Measurements from ENCODE around the gene CD300A.

CD300A gene

DNA sequence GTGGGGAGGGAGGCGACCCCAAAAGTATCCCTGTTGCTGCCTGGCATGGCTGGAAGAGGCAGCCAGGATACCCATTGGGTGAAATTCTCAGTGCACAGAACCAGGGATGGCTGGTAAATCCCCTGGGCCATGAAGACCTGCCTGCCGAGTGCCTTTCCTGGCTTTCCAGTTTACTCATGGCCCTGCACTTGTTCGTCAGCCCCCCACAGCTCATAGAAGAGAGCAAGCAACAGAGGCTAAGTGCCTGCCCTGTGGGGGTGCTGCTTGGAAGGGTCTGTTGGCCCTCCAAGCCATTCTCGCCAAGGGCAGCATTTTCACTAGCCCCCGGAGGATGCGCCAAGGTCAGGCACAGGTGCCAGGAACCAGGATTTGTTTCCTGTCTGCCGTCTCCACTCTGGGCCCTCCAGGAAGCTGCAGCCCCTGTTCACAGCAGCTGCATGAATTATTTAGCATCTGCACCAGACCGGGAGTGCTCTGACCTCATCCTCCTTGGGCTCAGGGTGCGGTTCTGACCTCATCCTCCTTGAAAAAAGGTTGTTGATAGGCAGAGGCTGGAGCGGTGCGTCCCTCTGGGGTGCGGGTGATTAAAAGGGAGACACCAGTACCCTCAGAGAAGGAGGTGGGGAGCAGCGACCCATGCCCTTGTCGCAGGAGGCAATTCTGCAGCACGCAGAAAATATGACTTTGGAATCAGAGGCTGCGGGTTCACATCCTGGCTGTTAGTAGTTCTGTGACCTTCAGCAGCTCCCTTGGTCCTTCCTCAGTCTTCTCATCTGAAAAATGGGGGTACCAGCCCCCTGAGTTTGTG, 14.2 kb upstream of the CD300A start (continued):
- no peak for TF ChIP-seq WT1 (tag by site-specific recombination; IDR thresholded peaks at IDR 0.05)
- peak; percentile 96 for TF ChIP-seq GLIS1 (tag by site-specific recombination; IDR thresholded peaks at IDR 0.05)
- no peak for TF ChIP-seq SCRT1 (tag by site-specific recombination; IDR thresholded peaks at IDR 0.05; ENCODE audit: borderline replicate concordance)
- TF ChIP-seq ZNF747 (tag by site-specific recombination; IDR thresholded peaks at IDR 0.05), result no peak
- TF ChIP-seq YY2 (tag by site-specific recombination; IDR thresholded peaks at IDR 0.05), result no peak
- TF ChIP-seq, protein P1, sequence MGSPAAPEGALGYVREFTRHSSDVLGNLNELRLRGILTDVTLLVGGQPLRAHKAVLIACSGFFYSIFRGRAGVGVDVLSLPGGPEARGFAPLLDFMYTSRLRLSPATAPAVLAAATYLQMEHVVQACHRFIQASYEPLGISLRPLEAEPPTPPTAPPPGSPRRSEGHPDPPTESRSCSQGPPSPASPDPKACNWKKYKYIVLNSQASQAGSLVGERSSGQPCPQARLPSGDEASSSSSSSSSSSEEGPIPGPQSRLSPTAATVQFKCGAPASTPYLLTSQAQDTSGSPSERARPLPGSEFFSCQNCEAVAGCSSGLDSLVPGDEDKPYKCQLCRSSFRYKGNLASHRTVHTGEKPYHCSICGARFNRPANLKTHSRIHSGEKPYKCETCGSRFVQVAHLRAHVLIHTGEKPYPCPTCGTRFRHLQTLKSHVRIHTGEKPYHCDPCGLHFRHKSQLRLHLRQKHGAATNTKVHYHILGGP (tag by site-specific recombination; IDR thresholded peaks at IDR 0.05), result no peak
- TF ChIP-seq HOXD13 (CRISPR knock-in tag; IDR thresholded peaks at IDR 0.05; ENCODE audit: borderline replicate concordance), result no peak
- TF ChIP-seq, protein P2, sequence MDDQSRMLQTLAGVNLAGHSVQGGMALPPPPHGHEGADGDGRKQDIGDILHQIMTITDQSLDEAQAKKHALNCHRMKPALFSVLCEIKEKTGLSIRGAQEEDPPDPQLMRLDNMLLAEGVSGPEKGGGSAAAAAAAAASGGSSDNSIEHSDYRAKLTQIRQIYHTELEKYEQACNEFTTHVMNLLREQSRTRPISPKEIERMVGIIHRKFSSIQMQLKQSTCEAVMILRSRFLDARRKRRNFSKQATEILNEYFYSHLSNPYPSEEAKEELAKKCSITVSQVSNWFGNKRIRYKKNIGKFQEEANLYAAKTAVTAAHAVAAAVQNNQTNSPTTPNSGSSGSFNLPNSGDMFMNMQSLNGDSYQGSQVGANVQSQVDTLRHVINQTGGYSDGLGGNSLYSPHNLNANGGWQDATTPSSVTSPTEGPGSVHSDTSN (CRISPR knock-in tag; IDR thresholded peaks at IDR 0.05), result no peak
- TF ChIP-seq, protein P3, sequence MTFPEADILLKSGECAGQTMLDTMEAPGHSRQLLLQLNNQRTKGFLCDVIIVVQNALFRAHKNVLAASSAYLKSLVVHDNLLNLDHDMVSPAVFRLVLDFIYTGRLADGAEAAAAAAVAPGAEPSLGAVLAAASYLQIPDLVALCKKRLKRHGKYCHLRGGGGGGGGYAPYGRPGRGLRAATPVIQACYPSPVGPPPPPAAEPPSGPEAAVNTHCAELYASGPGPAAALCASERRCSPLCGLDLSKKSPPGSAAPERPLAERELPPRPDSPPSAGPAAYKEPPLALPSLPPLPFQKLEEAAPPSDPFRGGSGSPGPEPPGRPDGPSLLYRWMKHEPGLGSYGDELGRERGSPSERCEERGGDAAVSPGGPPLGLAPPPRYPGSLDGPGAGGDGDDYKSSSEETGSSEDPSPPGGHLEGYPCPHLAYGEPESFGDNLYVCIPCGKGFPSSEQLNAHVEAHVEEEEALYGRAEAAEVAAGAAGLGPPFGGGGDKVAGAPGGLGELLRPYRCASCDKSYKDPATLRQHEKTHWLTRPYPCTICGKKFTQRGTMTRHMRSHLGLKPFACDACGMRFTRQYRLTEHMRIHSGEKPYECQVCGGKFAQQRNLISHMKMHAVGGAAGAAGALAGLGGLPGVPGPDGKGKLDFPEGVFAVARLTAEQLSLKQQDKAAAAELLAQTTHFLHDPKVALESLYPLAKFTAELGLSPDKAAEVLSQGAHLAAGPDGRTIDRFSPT (tag by site-specific recombination; IDR thresholded peaks at IDR 0.05), result peak; percentile 20; the same call in 1 of the 2 replicates
- TF ChIP-seq, protein P4, sequence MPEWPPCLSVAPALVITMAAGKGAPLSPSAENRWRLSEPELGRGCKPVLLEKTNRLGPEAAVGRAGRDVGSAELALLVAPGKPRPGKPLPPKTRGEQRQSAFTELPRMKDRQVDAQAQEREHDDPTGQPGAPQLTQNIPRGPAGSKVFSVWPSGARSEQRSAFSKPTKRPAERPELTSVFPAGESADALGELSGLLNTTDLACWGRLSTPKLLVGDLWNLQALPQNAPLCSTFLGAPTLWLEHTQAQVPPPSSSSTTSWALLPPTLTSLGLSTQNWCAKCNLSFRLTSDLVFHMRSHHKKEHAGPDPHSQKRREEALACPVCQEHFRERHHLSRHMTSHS (tag by site-specific recombination; IDR thresholded peaks at IDR 0.05), result no peak
- TF ChIP-seq ZNF837 (tag by site-specific recombination; IDR thresholded peaks at IDR 0.05), result no peak
- no peak for TF ChIP-seq ZNF155 (tag by site-specific recombination; IDR thresholded peaks at IDR 0.05)
- TF ChIP-seq ZEB2 (tag by site-specific recombination; IDR thresholded peaks at IDR 0.05), result 0 out of 2 replicates have a peak, but pooled peaks have one; percentile 24
- TF ChIP-seq SETDB1 (IDR thresholded peaks at IDR 0.05; ENCODE audit: insufficient read length, low read length), result no peak
- no peak for TF ChIP-seq ZNF626 (tag by site-specific recombination; IDR thresholded peaks at IDR 0.05)
- TF ChIP-seq ZNF521 (tag by site-specific recombination; IDR thresholded peaks at IDR 0.05), result no peak
- no peak for TF ChIP-seq ZBTB48 (tag by site-specific recombination; IDR thresholded peaks at IDR 0.05)
- TF ChIP-seq ZNF16 (tag by site-specific recombination; IDR thresholded peaks at IDR 0.05; ENCODE audit: low read depth), result no peak
- TF ChIP-seq, protein P5, sequence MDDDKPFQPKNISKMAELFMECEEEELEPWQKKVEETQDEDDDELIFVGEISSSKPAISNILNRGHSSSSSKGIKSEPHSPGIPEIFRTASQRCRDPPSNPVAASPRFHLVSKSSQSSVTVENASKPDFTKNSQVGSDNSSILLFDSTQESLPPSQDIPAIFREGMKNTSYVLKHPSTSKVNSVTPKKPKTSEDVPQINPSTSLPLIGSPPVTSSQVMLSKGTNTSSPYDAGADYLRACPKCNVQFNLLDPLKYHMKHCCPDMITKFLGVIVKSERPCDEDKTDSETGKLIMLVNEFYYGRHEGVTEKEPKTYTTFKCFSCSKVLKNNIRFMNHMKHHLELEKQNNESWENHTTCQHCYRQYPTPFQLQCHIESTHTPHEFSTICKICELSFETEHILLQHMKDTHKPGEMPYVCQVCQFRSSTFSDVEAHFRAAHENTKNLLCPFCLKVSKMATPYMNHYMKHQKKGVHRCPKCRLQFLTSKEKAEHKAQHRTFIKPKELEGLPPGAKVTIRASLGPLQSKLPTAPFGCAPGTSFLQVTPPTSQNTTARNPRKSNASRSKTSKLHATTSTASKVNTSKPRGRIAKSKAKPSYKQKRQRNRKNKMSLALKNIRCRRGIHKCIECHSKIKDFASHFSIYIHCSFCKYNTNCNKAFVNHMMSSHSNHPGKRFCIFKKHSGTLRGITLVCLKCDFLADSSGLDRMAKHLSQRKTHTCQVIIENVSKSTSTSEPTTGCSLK (tag by site-specific recombination; IDR thresholded peaks at IDR 0.05), result no peak
- no peak for TF ChIP-seq ZNF654 (tag by site-specific recombination; IDR thresholded peaks at IDR 0.05; ENCODE audit: low read depth)
- TF ChIP-seq, protein P6, sequence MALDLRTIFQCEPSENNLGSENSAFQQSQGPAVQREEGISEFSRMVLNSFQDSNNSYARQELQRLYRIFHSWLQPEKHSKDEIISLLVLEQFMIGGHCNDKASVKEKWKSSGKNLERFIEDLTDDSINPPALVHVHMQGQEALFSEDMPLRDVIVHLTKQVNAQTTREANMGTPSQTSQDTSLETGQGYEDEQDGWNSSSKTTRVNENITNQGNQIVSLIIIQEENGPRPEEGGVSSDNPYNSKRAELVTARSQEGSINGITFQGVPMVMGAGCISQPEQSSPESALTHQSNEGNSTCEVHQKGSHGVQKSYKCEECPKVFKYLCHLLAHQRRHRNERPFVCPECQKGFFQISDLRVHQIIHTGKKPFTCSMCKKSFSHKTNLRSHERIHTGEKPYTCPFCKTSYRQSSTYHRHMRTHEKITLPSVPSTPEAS (tag by site-specific recombination; IDR thresholded peaks at IDR 0.05), result 0 out of 2 replicates have a peak, but pooled peaks have one; percentile 16
- no peak for TF ChIP-seq ZNF10 (tag by site-specific recombination; IDR thresholded peaks at IDR 0.05)
- TF ChIP-seq, protein P7, sequence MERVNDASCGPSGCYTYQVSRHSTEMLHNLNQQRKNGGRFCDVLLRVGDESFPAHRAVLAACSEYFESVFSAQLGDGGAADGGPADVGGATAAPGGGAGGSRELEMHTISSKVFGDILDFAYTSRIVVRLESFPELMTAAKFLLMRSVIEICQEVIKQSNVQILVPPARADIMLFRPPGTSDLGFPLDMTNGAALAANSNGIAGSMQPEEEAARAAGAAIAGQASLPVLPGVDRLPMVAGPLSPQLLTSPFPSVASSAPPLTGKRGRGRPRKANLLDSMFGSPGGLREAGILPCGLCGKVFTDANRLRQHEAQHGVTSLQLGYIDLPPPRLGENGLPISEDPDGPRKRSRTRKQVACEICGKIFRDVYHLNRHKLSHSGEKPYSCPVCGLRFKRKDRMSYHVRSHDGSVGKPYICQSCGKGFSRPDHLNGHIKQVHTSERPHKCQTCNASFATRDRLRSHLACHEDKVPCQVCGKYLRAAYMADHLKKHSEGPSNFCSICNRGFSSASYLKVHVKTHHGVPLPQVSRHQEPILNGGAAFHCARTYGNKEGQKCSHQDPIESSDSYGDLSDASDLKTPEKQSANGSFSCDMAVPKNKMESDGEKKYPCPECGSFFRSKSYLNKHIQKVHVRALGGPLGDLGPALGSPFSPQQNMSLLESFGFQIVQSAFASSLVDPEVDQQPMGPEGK (tag by site-specific recombination; IDR thresholded peaks at IDR 0.05), result peak; percentile 70
- TF ChIP-seq MEIS1 (CRISPR knock-in tag; IDR thresholded peaks at IDR 0.05; ENCODE audit: borderline replicate concordance), result no peak
- TF ChIP-seq ZNF157 (tag by site-specific recombination; IDR thresholded peaks at IDR 0.05), result no peak
- 0 out of 2 replicates have a peak, but pooled peaks have one; percentile 18 for TF ChIP-seq ZNF394 (tag by site-specific recombination; IDR thresholded peaks at IDR 0.05; ENCODE audit: borderline replicate concordance)
- no peak for TF ChIP-seq ZNF558 (tag by site-specific recombination; IDR thresholded peaks at IDR 0.05)
- TF ChIP-seq RBAK (tag by site-specific recombination; IDR thresholded peaks at IDR 0.05), result no peak
- no peak for TF ChIP-seq SALL2 (tag by site-specific recombination; IDR thresholded peaks at IDR 0.05; ENCODE audit: borderline replicate concordance)
